Measurements from ENCODE around the gene GNAL. TPM values are rescaled to one million over a fixed set of nuclear protein-coding genes. Genes with fewer than 3 reads are reported as not detected.

The GNAL gene
- total and polyA plus RNA-seq, 2 of the 4 experiments (the other 2 are of a cell fraction) = 0.15 to 0.36 TPM

- no peak overlapping the region for H3K4me2 ChIP-seq (ENCODE audit: low read depth, low read length)
- no peak overlapping the region for H2BK5ac ChIP-seq (ENCODE audit: low read depth, low read length, poor library complexity, severe bottlenecking)
- H3K27ac ChIP-seq (ENCODE audit: insufficient read depth, low read length) = no peak overlapping the region
- no peaks in the 10 kb centered on the region for H4K20me1 ChIP-seq (ENCODE audit: insufficient read depth, low read length)
- H2AFZ ChIP-seq (replicated peaks; ENCODE audit: low read length, poor library complexity) = no peak overlapping the region
- in situ Hi-C loops (cut with MboI; ENCODE audit: low sequenced_read_pairs) (no loop called here), intact Hi-C loops (cut with micrococcal nuclease) (no loop called here), dilution Hi-C loops (cut with HindIII; ENCODE audit: low sequenced_read_pairs, unreplicated experiment) (no loop called here)
- H3K36me3 ChIP-seq (ENCODE audit: control insufficient read depth, insufficient read depth, low read length) = no peaks in the 10 kb centered on the region
- H3K9me1 ChIP-seq (ENCODE audit: insufficient read depth, low read length) = no peaks in the 10 kb centered on the region
- H4K5ac ChIP-seq (ENCODE audit: low read depth, low read length) = no peak overlapping the region
- no peak overlapping the region for H3K18ac ChIP-seq (ENCODE audit: low read depth, low read length)
- DNase-seq (no peak), ATAC-seq (ENCODE audit: low read depth) (no peak)
- H3K9ac ChIP-seq (ENCODE audit: low read depth, low read length) = no peak overlapping the region
- no peaks in the 10 kb centered on the region for H3K9me3 ChIP-seq (ENCODE audit: control insufficient read depth, insufficient read depth, low read length)
- no peak overlapping the region for H3K23ac ChIP-seq (ENCODE audit: low read depth, low read length)
- H3K56ac ChIP-seq (ENCODE audit: extremely low read depth, insufficient read depth, low read length) = no peak overlapping the region
- no peaks in the 10 kb centered on the region for H3K4me1 ChIP-seq (ENCODE audit: control insufficient read depth, insufficient read depth, low read length)
- H4K8ac ChIP-seq (ENCODE audit: low read depth in 2 of 2, low read length in 2 of 2) = no peak overlapping the region
- POLR2A ChIA-PET (ENCODE audit: unreplicated experiment) = no interaction called here
- H3K27me3 ChIP-seq (ENCODE audit: control insufficient read depth, insufficient read depth, low read length) = peaks cover 8% of the 10 kb centered on the region
- no TSS peak for BruUV-seq (replicated peaks)
- H2BK15ac ChIP-seq (ENCODE audit: low read depth, low read length) = no peak overlapping the region
- H2BK20ac ChIP-seq (ENCODE audit: low read depth, low read length) = no peak overlapping the region
- no peak overlapping the region for H2BK120ac ChIP-seq (ENCODE audit: low read depth, low read length)
- H2AK9ac ChIP-seq (replicated peaks; ENCODE audit: low read depth, low read length, poor library complexity) = no peak overlapping the region
- no peak overlapping the region for H3K4ac ChIP-seq (ENCODE audit: low read depth, low read length)
- no peak overlapping the region for H2AK5ac ChIP-seq (ENCODE audit: low read depth, low read length)
- TF ChIP-seq MAZ (IDR thresholded peaks at IDR 0.05; ENCODE audit: borderline replicate concordance, low read depth, low read length) (no peak), MAFK (IDR thresholded peaks at IDR 0.05; ENCODE audit: low read depth, low read length) (no peak), CHD1 (IDR thresholded peaks at IDR 0.05; ENCODE audit: low read depth, low read length) (no peak), MXI1 (IDR thresholded peaks at IDR 0.05; ENCODE audit: borderline replicate concordance, low read depth, low read length) (no peak), FOS (IDR thresholded peaks at IDR 0.05; ENCODE audit: low read depth, low read length) (no peak)
- CTCF ChIA-PET = no interaction called here
- WGBS, 2 experiments (ENCODE audit: extremely low coverage in 2 of 2, insufficient read length in 1 of 2) = no CpG with 5 or more reads among the region's 2 CpGs
- no peak overlapping the region for H3K4me3 ChIP-seq (ENCODE audit: insufficient read depth, low read depth, low read length)
- no peak overlapping the region for H4K91ac ChIP-seq (ENCODE audit: insufficient read depth, low read depth, low read length)
- H3K14ac ChIP-seq (replicated peaks; ENCODE audit: low read depth, low read length) = no peak overlapping the region
- H3K79me1 ChIP-seq (ENCODE audit: low read depth in 1 of 2, low read length in 2 of 2) = no peaks in the 10 kb centered on the region
These were observed 131.6 kb downstream of the GNAL start for GRCh38 chr18:11820697-11821096.
